Fibroblast of pulmonary artery (primary cell): ENCODE results near the gene KIAA0930.

Source experiments
- DNase-seq: peaks from one replicate; pipeline ENCODE4 v3.0.0-alpha.2; 2010; ENCODE audit warnings: low read depth
- H3K4me3 ChIP-seq: replicated peaks from 2 replicates; pipeline ENCODE4 v1.5.1; 2011; ENCODE audit warnings: low read depth, mild to moderate bottlenecking, control low read depth, low read length, moderate library complexity
- CTCF ChIP-seq: IDR thresholded peaks from 2 replicates; pipeline ENCODE4 v1.5.1; 2011; ENCODE audit warnings: mild to moderate bottlenecking, control low read depth, low read length, inconsistent platforms; ENCODE audit errors: missing control alignments

The KIAA0930 gene

GRCh38 chr22:45207981-45208664, 32.6 kb downstream of the KIAA0930 start:
- no peak overlapping the region for H3K4me3 ChIP-seq
- no peak for TF ChIP-seq CTCF
- DNase-seq: no peak

DNA sequence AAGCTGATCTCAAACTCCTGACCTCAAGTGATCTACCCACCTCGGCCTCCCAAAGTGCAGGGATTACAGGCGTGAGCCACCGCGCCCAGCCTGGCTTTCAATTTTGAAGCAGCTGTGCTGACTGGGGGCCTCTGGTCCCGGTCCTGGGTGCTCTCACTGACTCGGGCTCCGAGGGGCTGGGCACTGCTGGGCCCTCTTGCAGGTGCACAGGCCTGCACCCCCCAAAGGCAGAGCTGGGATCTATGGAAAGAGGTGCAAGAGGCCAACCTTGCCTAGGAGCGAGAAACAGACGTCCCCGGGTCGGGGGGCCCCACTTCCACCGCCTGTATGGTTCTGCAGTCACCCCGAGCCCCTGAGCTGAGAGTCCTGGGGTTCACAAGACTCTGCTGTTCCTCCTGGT, 33.2 kb downstream of the KIAA0930 start:
- H3K4me3 ChIP-seq: no peak overlapping the region
- DNase-seq: no peak
- TF ChIP-seq CTCF: no peak

DNA sequence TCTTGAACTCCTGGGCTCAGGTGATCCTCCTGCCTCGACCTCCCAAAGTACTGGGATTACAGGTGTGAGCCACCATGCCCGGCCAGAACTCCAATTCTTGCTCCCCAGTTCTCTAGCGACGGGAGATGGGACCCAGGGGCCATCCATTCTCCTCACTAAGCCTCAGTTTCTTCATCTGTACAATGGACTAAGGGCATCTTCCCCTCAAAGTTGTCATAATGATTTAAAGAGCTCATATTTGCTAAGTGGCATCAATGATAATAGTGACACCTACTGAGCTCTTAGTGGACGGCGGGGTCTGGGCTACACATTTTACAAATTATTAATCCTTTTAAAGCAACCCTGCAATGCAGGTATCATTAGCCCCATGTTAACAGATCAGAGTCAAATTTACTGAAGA, 34.5 kb downstream of the KIAA0930 start:
- TF ChIP-seq CTCF: no peak
- no peak overlapping the region for H3K4me3 ChIP-seq
- DNase-seq: no peak

- no peak for DNase-seq
- TF ChIP-seq CTCF: no peak
- H3K4me3 ChIP-seq: no peak overlapping the region
These were observed 35.3 kb downstream of the KIAA0930 start for GRCh38 chr22:45205276-45205925.

GRCh38 chr22:45204819-45205218, 35.9 kb downstream of the KIAA0930 start:
- no peak overlapping the region for H3K4me3 ChIP-seq
- DNase-seq: no peak
- TF ChIP-seq CTCF: no peak

DNA sequence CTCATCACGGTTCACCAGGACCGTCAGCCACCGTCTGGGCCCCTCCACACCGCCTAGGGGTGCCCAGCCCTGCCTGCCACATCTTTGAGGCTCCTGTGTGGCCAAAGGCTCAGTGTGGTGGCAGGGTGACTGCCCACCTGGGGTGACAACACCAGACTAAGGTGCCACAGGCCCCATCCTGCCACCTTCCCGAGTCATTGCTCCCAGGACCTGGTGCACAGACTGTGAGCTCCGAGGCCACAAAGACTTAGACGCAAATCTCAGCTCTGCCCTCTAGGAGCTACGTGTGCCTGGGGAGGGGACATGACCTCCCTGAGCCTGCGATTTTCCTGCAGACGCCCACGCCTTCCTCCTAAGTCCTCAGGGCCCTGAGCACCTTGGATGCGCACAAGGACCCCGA, 36.5 kb downstream of the KIAA0930 start:
- H3K4me3 ChIP-seq: no peak overlapping the region
- no peak for DNase-seq
- TF ChIP-seq CTCF: no peak
